Measurements from ENCODE around the gene MYO18A.

Gene MYO18A

GRCh38 chr17:29131814-29132682 is 48.1 kb downstream of the MYO18A start:
- no peaks in the 10 kb centered on the region for H3K27me3 Mint-ChIP-seq
- peak overlapping the region; percentile 29 to 54 for H3K4me3 Mint-ChIP-seq
- no peaks in the 10 kb centered on the region for H3K9me3 Mint-ChIP-seq
- peaks cover 36% of the 10 kb centered on the region for H3K36me3 Mint-ChIP-seq (ENCODE audit: insufficient read depth)
- DNase-seq, result no peak
- no peak for ATAC-seq (replicated peaks)
- peak overlapping the region; percentile 88 to 89 for H3K27ac Mint-ChIP-seq
- H3K4me1 Mint-ChIP-seq (ENCODE audit: low read depth in 2 of 2), result peaks cover 24 to 25% of the 10 kb centered on the region in 2 donors

- no peaks in the 10 kb centered on the region for H3K9me3 Mint-ChIP-seq
- no peak for ATAC-seq (replicated peaks)
- no peak for DNase-seq
- H3K4me3 Mint-ChIP-seq, result no peak overlapping the region
- H3K36me3 Mint-ChIP-seq (ENCODE audit: insufficient read depth), result peaks cover 26% of the 10 kb centered on the region
- no peak overlapping the region for H3K27ac Mint-ChIP-seq
- peaks cover 14 to 33% of the 10 kb centered on the region in 2 donors for H3K4me1 Mint-ChIP-seq (ENCODE audit: low read depth in 2 of 2)
- H3K27me3 Mint-ChIP-seq, result no peaks in the 10 kb centered on the region
Measured at GRCh38 chr17:29129731-29130130, 50.5 kb downstream of the MYO18A start.

- DNase-seq, result no peak
- Mint-ChIP-seq H3K36me3 (ENCODE audit: insufficient read depth) (peaks cover 18% of the 10 kb centered on the region), H3K27me3 (no peaks in the 10 kb centered on the region), H3K4me1 (ENCODE audit: low read depth in 2 of 2) (peaks cover 18 to 35% of the 10 kb centered on the region in 2 donors), H3K27ac (peak overlapping the region in 1 of 2 donors; percentile 23), H3K9me3 (no peaks in the 10 kb centered on the region), H3K4me3 (no peak overlapping the region)
- no peak for ATAC-seq (replicated peaks)
Measured at GRCh38 chr17:29127840-29128239, 52.4 kb downstream of the MYO18A start.

GRCh38 chr17:29126268-29126930 is 53.8 kb downstream of the MYO18A start:
- DNase-seq, result no peak
- Mint-ChIP-seq H3K9me3 (no peaks in the 10 kb centered on the region), H3K27ac (no peak overlapping the region), H3K36me3 (ENCODE audit: insufficient read depth) (peaks cover 18% of the 10 kb centered on the region), H3K4me3 (no peak overlapping the region), H3K27me3 (no peaks in the 10 kb centered on the region), H3K4me1 (ENCODE audit: low read depth in 2 of 2) (peaks cover 15 to 30% of the 10 kb centered on the region in 2 donors)
- no peak for ATAC-seq (replicated peaks)

- H3K27ac Mint-ChIP-seq, result peak overlapping the region in 1 of 2 donors; percentile 85
- peaks cover 18% of the 10 kb centered on the region for H3K36me3 Mint-ChIP-seq (ENCODE audit: insufficient read depth)
- H3K27me3 Mint-ChIP-seq, result no peaks in the 10 kb centered on the region
- ATAC-seq (replicated peaks), result no peak
- DNase-seq, result no peak
- no peaks in the 10 kb centered on the region for H3K9me3 Mint-ChIP-seq
- no peak overlapping the region for H3K4me3 Mint-ChIP-seq
- H3K4me1 Mint-ChIP-seq (ENCODE audit: low read depth in 2 of 2), result peaks cover 12 to 27% of the 10 kb centered on the region in 2 donors
Measured at GRCh38 chr17:29125651-29126050, 54.5 kb downstream of the MYO18A start.

- Mint-ChIP-seq H3K4me1 (ENCODE audit: low read depth in 2 of 2) (peaks cover 12 to 27% of the 10 kb centered on the region in 2 donors), H3K27ac (peak overlapping the region; percentile 59 to 85), H3K36me3 (ENCODE audit: insufficient read depth) (peaks cover 18% of the 10 kb centered on the region), H3K9me3 (no peaks in the 10 kb centered on the region), H3K27me3 (no peaks in the 10 kb centered on the region), H3K4me3 (no peak overlapping the region)
- DNase-seq (no peak), ATAC-seq (replicated peaks) (no peak)
Measured at GRCh38 chr17:29124925-29125273, 55.3 kb downstream of the MYO18A start.

- no peaks in the 10 kb centered on the region for H3K27me3 Mint-ChIP-seq
- peaks cover 18% of the 10 kb centered on the region for H3K36me3 Mint-ChIP-seq (ENCODE audit: insufficient read depth)
- no peak overlapping the region for H3K4me3 Mint-ChIP-seq
- H3K27ac Mint-ChIP-seq, result peak overlapping the region; percentile 19 to 85
- peak in 1 of 3 experiments; percentile 33 for DNase-seq
- H3K9me3 Mint-ChIP-seq, result no peaks in the 10 kb centered on the region
- H3K4me1 Mint-ChIP-seq (ENCODE audit: low read depth in 2 of 2), result peaks cover 12 to 24% of the 10 kb centered on the region in 2 donors
- peak; percentile 88 for ATAC-seq (replicated peaks)
Measured at GRCh38 chr17:29124135-29124924, 55.9 kb downstream of the MYO18A start.

- peaks cover 12 to 19% of the 10 kb centered on the region in 2 donors for H3K4me1 Mint-ChIP-seq (ENCODE audit: low read depth in 2 of 2)
- H3K4me3 Mint-ChIP-seq, result no peak overlapping the region
- peak overlapping the region in 1 of 2 donors; percentile 72 for H3K27ac Mint-ChIP-seq
- H3K9me3 Mint-ChIP-seq, result no peaks in the 10 kb centered on the region
- H3K27me3 Mint-ChIP-seq, result no peaks in the 10 kb centered on the region
- ATAC-seq (replicated peaks) (no peak), DNase-seq (no peak)
- peaks cover 23% of the 10 kb centered on the region for H3K36me3 Mint-ChIP-seq (ENCODE audit: insufficient read depth)
Measured at GRCh38 chr17:29123111-29123510, 57.1 kb downstream of the MYO18A start.

GRCh38 chr17:29121442-29121841 is 58.8 kb downstream of the MYO18A start:
- no peak for ATAC-seq (replicated peaks)
- H3K27me3 Mint-ChIP-seq, result no peaks in the 10 kb centered on the region
- H3K4me3 Mint-ChIP-seq, result no peak overlapping the region
- no peak for DNase-seq
- peaks cover 17% of the 10 kb centered on the region for H3K36me3 Mint-ChIP-seq (ENCODE audit: insufficient read depth)
- H3K27ac Mint-ChIP-seq, result peak overlapping the region in 1 of 2 donors; percentile 72
- no peaks in the 10 kb centered on the region for H3K9me3 Mint-ChIP-seq
- H3K4me1 Mint-ChIP-seq (ENCODE audit: low read depth in 2 of 2), result peaks cover 18 to 22% of the 10 kb centered on the region in 2 donors

GRCh38 chr17:29120433-29120832 is 59.8 kb downstream of the MYO18A start:
- peaks cover 18 to 23% of the 10 kb centered on the region in 2 donors for H3K4me1 Mint-ChIP-seq (ENCODE audit: low read depth in 2 of 2)
- DNase-seq, result no peak
- H3K36me3 Mint-ChIP-seq (ENCODE audit: insufficient read depth), result peaks cover 18% of the 10 kb centered on the region
- H3K27ac Mint-ChIP-seq, result no peak overlapping the region
- no peak for ATAC-seq (replicated peaks)
- no peak overlapping the region for H3K4me3 Mint-ChIP-seq
- H3K9me3 Mint-ChIP-seq, result no peaks in the 10 kb centered on the region
- no peaks in the 10 kb centered on the region for H3K27me3 Mint-ChIP-seq

GRCh38 chr17:29119265-29119664 is 60.9 kb downstream of the MYO18A start:
- Mint-ChIP-seq H3K27ac (no peak overlapping the region), H3K36me3 (ENCODE audit: insufficient read depth) (peaks cover 22% of the 10 kb centered on the region), H3K4me3 (no peak overlapping the region), H3K9me3 (no peaks in the 10 kb centered on the region), H3K27me3 (no peaks in the 10 kb centered on the region), H3K4me1 (ENCODE audit: low read depth in 2 of 2) (peaks cover 12 to 16% of the 10 kb centered on the region in 2 donors)
- ATAC-seq (replicated peaks) (no peak), DNase-seq (no peak)

- Mint-ChIP-seq H3K27me3 (no peaks in the 10 kb centered on the region), H3K9me3 (no peaks in the 10 kb centered on the region), H3K4me1 (ENCODE audit: low read depth in 2 of 2) (peaks cover 8 to 14% of the 10 kb centered on the region in 2 donors), H3K36me3 (ENCODE audit: insufficient read depth) (peaks cover 34% of the 10 kb centered on the region), H3K4me3 (no peak overlapping the region), H3K27ac (peak overlapping the region; percentile 62 to 91)
- ATAC-seq (replicated peaks) (peak; percentile 88), DNase-seq (peak; percentile 76 to 77 (median 76))
Measured at GRCh38 chr17:29116804-29117753, 63.1 kb downstream of the MYO18A start.
